Measurements from ENCODE around the gene MED22. TPM values are rescaled to one million over a fixed set of nuclear protein-coding genes. Genes with fewer than 3 reads are reported as not detected.
"Not testable (repeated sequence)": the region's sequence is repeated elsewhere in the genome, so short reads cannot be mapped to it uniquely, and the experiment has no call there.

The MED22 gene
- total RNA-seq, 2 experiments from 2014 or later, result 42.3 to 45.2 TPM

- H3K27ac Mint-ChIP-seq, H3K4me3 Mint-ChIP-seq: not testable (repeated sequence)
These were observed 20.9 kb downstream of the MED22 start for GRCh38 chr9:133327021-133327420.

GRCh38 chr9:133323991-133324703, 23.8 kb downstream of the MED22 start:
- H3K4me1 Mint-ChIP-seq, result peaks cover 2% of the 10 kb centered on the region
- H3K9me3 Mint-ChIP-seq, result no peaks in the 10 kb centered on the region

More at GRCh38 chr9:133327021-133327420, 20.9 kb downstream of the MED22 start:
- Mint-ChIP-seq H3K4me1 (peaks cover 11% of the 10 kb centered on the region), H3K36me3 (peaks cover 12% of the 10 kb centered on the region)
- not testable (repeated sequence) for DNase-seq, H3K27me3 Mint-ChIP-seq, H3K9me3 Mint-ChIP-seq

GRCh38 chr9:133323211-133323610, 24.7 kb downstream of the MED22 start:
- H3K4me1 Mint-ChIP-seq, result peaks cover 2% of the 10 kb centered on the region
- DNase-seq, result no peak
- no peaks in the 10 kb centered on the region for H3K36me3 Mint-ChIP-seq
- no peaks in the 10 kb centered on the region for H3K9me3 Mint-ChIP-seq
- H3K4me3 Mint-ChIP-seq, result no peak overlapping the region
- no peak overlapping the region for H3K27ac Mint-ChIP-seq
- no peaks in the 10 kb centered on the region for H3K27me3 Mint-ChIP-seq

More at GRCh38 chr9:133323991-133324703, 23.8 kb downstream of the MED22 start:
- H3K27ac Mint-ChIP-seq, result no peak overlapping the region
- H3K36me3 Mint-ChIP-seq, result peaks cover 6% of the 10 kb centered on the region
- DNase-seq, result no peak
- H3K4me3 Mint-ChIP-seq, result no peak overlapping the region
- H3K27me3 Mint-ChIP-seq, result no peaks in the 10 kb centered on the region

- Mint-ChIP-seq H3K27me3 (no peaks in the 10 kb centered on the region), H3K27ac (no peak overlapping the region), H3K4me3 (no peak overlapping the region), H3K4me1 (peaks cover 2% of the 10 kb centered on the region), H3K36me3 (no peaks in the 10 kb centered on the region), H3K9me3 (no peaks in the 10 kb centered on the region)
- no peak for DNase-seq
These were observed 25.2 kb downstream of the MED22 start for GRCh38 chr9:133322701-133323100.

- H3K4me1 Mint-ChIP-seq, result peaks cover 2% of the 10 kb centered on the region
- DNase-seq, result no peak
- no peaks in the 10 kb centered on the region for H3K9me3 Mint-ChIP-seq
- no peaks in the 10 kb centered on the region for H3K36me3 Mint-ChIP-seq
- H3K27me3 Mint-ChIP-seq, result no peaks in the 10 kb centered on the region
- H3K4me3 Mint-ChIP-seq, result no peak overlapping the region
- no peak overlapping the region for H3K27ac Mint-ChIP-seq
These were observed 26.5 kb downstream of the MED22 start for GRCh38 chr9:133321411-133321935.

GRCh38 chr9:133320421-133320881, 27.5 kb downstream of the MED22 start:
- Mint-ChIP-seq H3K4me1 (peaks cover 2% of the 10 kb centered on the region), H3K9me3 (no peaks in the 10 kb centered on the region), H3K4me3 (no peak overlapping the region), H3K36me3 (no peaks in the 10 kb centered on the region), H3K27ac (no peak overlapping the region), H3K27me3 (no peaks in the 10 kb centered on the region)
- no peak for DNase-seq

- not testable (repeated sequence) for H3K4me1 Mint-ChIP-seq, H3K36me3 Mint-ChIP-seq, H3K4me3 Mint-ChIP-seq, H3K27ac Mint-ChIP-seq, DNase-seq, H3K27me3 Mint-ChIP-seq, H3K9me3 Mint-ChIP-seq
These were observed 30.4 kb downstream of the MED22 start for GRCh38 chr9:133317551-133317950.

- peaks cover 3% of the 10 kb centered on the region for H3K27me3 Mint-ChIP-seq
- H3K4me1 Mint-ChIP-seq, result no peaks in the 10 kb centered on the region
- no peaks in the 10 kb centered on the region for H3K9me3 Mint-ChIP-seq
- H3K4me3 Mint-ChIP-seq, result no peak overlapping the region
- DNase-seq, result no peak
- H3K27ac Mint-ChIP-seq, result no peak overlapping the region
- no peaks in the 10 kb centered on the region for H3K36me3 Mint-ChIP-seq
These were observed 31.9 kb downstream of the MED22 start for GRCh38 chr9:133315997-133316396.

- DNase-seq, result no peak
- no peaks in the 10 kb centered on the region for H3K4me1 Mint-ChIP-seq
- no peaks in the 10 kb centered on the region for H3K36me3 Mint-ChIP-seq
- H3K27me3 Mint-ChIP-seq, result peaks cover 24% of the 10 kb centered on the region
- H3K9me3 Mint-ChIP-seq, result no peaks in the 10 kb centered on the region
- H3K27ac Mint-ChIP-seq, result no peak overlapping the region
- H3K4me3 Mint-ChIP-seq, result no peak overlapping the region
These were observed 38.3 kb downstream of the MED22 start for GRCh38 chr9:133309608-133310007.

- Mint-ChIP-seq H3K36me3 (no peaks in the 10 kb centered on the region), H3K4me1 (no peaks in the 10 kb centered on the region), H3K27me3 (peaks cover 24% of the 10 kb centered on the region), H3K4me3 (no peak overlapping the region), H3K9me3 (no peaks in the 10 kb centered on the region), H3K27ac (no peak overlapping the region)
- no peak for DNase-seq
These were observed 40.6 kb downstream of the MED22 start for GRCh38 chr9:133307301-133307700.

GRCh38 chr9:133306242-133307204, 41.4 kb downstream of the MED22 start:
- Mint-ChIP-seq H3K9me3 (no peaks in the 10 kb centered on the region), H3K27ac (no peak overlapping the region), H3K4me1 (no peaks in the 10 kb centered on the region), H3K36me3 (no peaks in the 10 kb centered on the region), H3K27me3 (peaks cover 24% of the 10 kb centered on the region), H3K4me3 (no peak overlapping the region)
- DNase-seq, result no peak

- no peak for DNase-seq
- Mint-ChIP-seq H3K27me3 (peaks cover 21% of the 10 kb centered on the region), H3K9me3 (no peaks in the 10 kb centered on the region), H3K27ac (no peak overlapping the region), H3K4me3 (no peak overlapping the region), H3K4me1 (no peaks in the 10 kb centered on the region), H3K36me3 (no peaks in the 10 kb centered on the region)
These were observed 42.2 kb downstream of the MED22 start for GRCh38 chr9:133305731-133306130.

GRCh38 chr9:133304477-133305377, 43.2 kb downstream of the MED22 start:
- no peaks in the 10 kb centered on the region for H3K9me3 Mint-ChIP-seq
- H3K27me3 Mint-ChIP-seq, result peaks cover 17% of the 10 kb centered on the region
- H3K27ac Mint-ChIP-seq, result no peak overlapping the region
- H3K36me3 Mint-ChIP-seq, result no peaks in the 10 kb centered on the region
- H3K4me3 Mint-ChIP-seq, result no peak overlapping the region
- DNase-seq, result no peak
- no peaks in the 10 kb centered on the region for H3K4me1 Mint-ChIP-seq

GRCh38 chr9:133304158-133304470, 43.8 kb downstream of the MED22 start:
- H3K4me1 Mint-ChIP-seq, result no peaks in the 10 kb centered on the region
- no peak overlapping the region for H3K4me3 Mint-ChIP-seq

More at GRCh38 chr9:133304158-133304470, 43.8 kb downstream of the MED22 start:
- no peak overlapping the region for H3K27ac Mint-ChIP-seq
- H3K9me3 Mint-ChIP-seq, result no peaks in the 10 kb centered on the region
- DNase-seq, result no peak
- H3K27me3 Mint-ChIP-seq, result peaks cover 14% of the 10 kb centered on the region
- H3K36me3 Mint-ChIP-seq, result no peaks in the 10 kb centered on the region
